Endothelial cell of umbilical vein (primary cell): Measurements from ENCODE around the gene ATP5MG. TPM values are rescaled to one million over a fixed set of nuclear protein-coding genes. Genes with fewer than 3 reads are reported as not detected.

Experiments used
- BruUV-seq: library from RNA; stranded (reverse); fragments of 400-500 nt; replicated peaks from 2 replicates; lab custom pipeline; 2021; lab: Mats Ljungman, UMichigan
- CTCF ChIA-PET: fragments of 300-600, 350-600 bp; sonication (Branson Sonifier 250); formaldehyde crosslinking; loops from one replicate; lab custom pipeline; 2021; ENCODE audit warnings: antibody characterized with exemption, inconsistent platforms; lab: Charles Lee
- POLR2A ChIA-PET: fragments of 300-600, 350-600 bp; sonication (Branson Sonifier 250); formaldehyde crosslinking; loops from one replicate; lab custom pipeline; 2021; ENCODE audit warnings: antibody characterized with exemption, inconsistent platforms; lab: Charles Lee
- DNase-seq: peaks from one replicate; pipeline ENCODE4 v3.0.0-alpha.2; 2011; ENCODE audit warnings: low read depth, low spot score
- FAIRE-seq: peaks from 2 replicates; lab custom pipeline; 2011; peaks lifted over from hg19 to GRCh38; lab: Jason Lieb, UNC
- H2AFZ ChIP-seq: 2 replicates; pipeline ENCODE4 v1.6.0; 2012; ENCODE audit warnings: low read depth, low read length, control low read depth, inconsistent platforms
- H3K27ac ChIP-seq: 2 replicates; pipeline ENCODE4 v1.5.1; 2011; ENCODE audit warnings: low read depth, mild to moderate bottlenecking, control low read depth, low read length, moderate library complexity; ENCODE audit not compliant: insufficient read depth
- H3K27me3 ChIP-seq, 2 experiments: 2 replicates each; pipeline versions ENCODE4 v1.6.0 to v1.6.1; 2011; ENCODE audit warnings: low read length in 2 of 2, mixed read lengths in 1 of 2; ENCODE audit not compliant: control insufficient read depth in 2 of 2, insufficient read depth in 2 of 2
- H3K36me3 ChIP-seq, 2 experiments: 2 replicates in 1 of 2; 3 replicates in 1 of 2; pipeline ENCODE4 v1.5.1; 2011; ENCODE audit warnings: low read length in 2 of 2, mild to moderate bottlenecking in 1 of 2, moderate library complexity in 1 of 2; ENCODE audit not compliant: control insufficient read depth in 2 of 2, insufficient read depth in 2 of 2; ENCODE audit errors: extremely low read depth in 1 of 2
- H3K4me1 ChIP-seq: 3 replicates; pipeline ENCODE4 v1.5.1; 2011; ENCODE audit warnings: mild to moderate bottlenecking, low read length; ENCODE audit not compliant: control insufficient read depth, insufficient read depth; ENCODE audit errors: extremely low read depth
- H3K4me2 ChIP-seq: 2 replicates; pipeline ENCODE4 v1.6.1; 2011; ENCODE audit warnings: low read length, control low read depth, mixed read lengths; ENCODE audit not compliant: insufficient read depth
- H3K4me3 ChIP-seq, 3 experiments: fragments of 200-600 bp in 1 of 3; sonication (generic), shearing (Covaris generic) in 1 of 3; replicated peaks in 1 of 3; 2 replicates each; pipeline ENCODE4 v1.5.1; 2011 to 2016; ENCODE audit warnings: control low read depth in 3 of 3, low read length in 3 of 3, mild to moderate bottlenecking in 2 of 3, inconsistent platforms in 1 of 3, low read depth in 1 of 3, moderate library complexity in 1 of 3; ENCODE audit not compliant: insufficient read depth in 1 of 3
- H3K79me2 ChIP-seq: 2 replicates; pipeline ENCODE4 v1.6.0; 2012; ENCODE audit warnings: low read length, inconsistent platforms; ENCODE audit not compliant: control insufficient read depth, insufficient read depth
- H3K9ac ChIP-seq: replicated peaks from 2 replicates; pipeline ENCODE3; 2011; ENCODE audit warnings: low read length, control low read depth; ENCODE audit not compliant: insufficient read depth; ENCODE audit errors: extremely low read depth
- H3K9me1 ChIP-seq: replicated peaks from 3 replicates; pipeline ENCODE4 v1.6.0; 2011; ENCODE audit warnings: mild to moderate bottlenecking, low read length; ENCODE audit not compliant: control insufficient read depth, insufficient read depth; ENCODE audit errors: extremely low read depth
- H3K9me3 ChIP-seq: replicated peaks from 2 replicates; pipeline ENCODE4 v1.5.1; 2012; ENCODE audit warnings: low read length, inconsistent platforms; ENCODE audit not compliant: control insufficient read depth, insufficient read depth
- H4K20me1 ChIP-seq: replicated peaks from 2 replicates; pipeline ENCODE3; 2011; ENCODE audit warnings: mild to moderate bottlenecking, low read length; ENCODE audit not compliant: control insufficient read depth, insufficient read depth; ENCODE audit errors: extremely low read depth
- CTCF ChIP-seq, 2 donors: IDR thresholded peaks; 1 replicate in 1 of 2; 2 replicates in 1 of 2; pipeline ENCODE4 v1.5.1; 2011; ENCODE audit warnings: low read length in 2 of 2, mild to moderate bottlenecking in 2 of 2, moderate library complexity in 2 of 2, control low read depth in 1 of 2, inconsistent platforms in 1 of 2, low read depth in 1 of 2; ENCODE audit not compliant: insufficient read depth in 1 of 2; ENCODE audit errors: extremely low read depth in 1 of 2
- EZH2 ChIP-seq: IDR thresholded peaks from 2 replicates; pipeline ENCODE4 v1.6.1; 2012; ENCODE audit warnings: borderline replicate concordance, low read depth, mild to moderate bottlenecking, moderate library complexity, low read length, inconsistent platforms; ENCODE audit not compliant: severe bottlenecking
- FOS ChIP-seq: IDR thresholded peaks from 2 replicates; pipeline ENCODE4 v1.6.1; 2011; ENCODE audit warnings: mild to moderate bottlenecking, low read length, moderate library complexity, borderline replicate concordance; ENCODE audit not compliant: insufficient read depth
- GATA2 ChIP-seq: IDR thresholded peaks from 2 replicates; pipeline ENCODE4 v1.7.0; 2011; ENCODE audit warnings: low read depth, mild to moderate bottlenecking, moderate library complexity, mixed read lengths, low read length; ENCODE audit not compliant: insufficient read length, insufficient read depth
- JUN ChIP-seq: IDR thresholded peaks from 2 replicates; pipeline ENCODE4 v1.6.1; 2011; ENCODE audit warnings: borderline replicate concordance, low read depth; ENCODE audit not compliant: insufficient read length, insufficient read depth
- MAX ChIP-seq: IDR thresholded peaks from 2 replicates; pipeline ENCODE4 v1.6.1; 2011; ENCODE audit not compliant: insufficient read depth, insufficient read length
- MYC ChIP-seq: IDR thresholded peaks from one replicate; pipeline ENCODE4 v1.6.1; 2011; ENCODE audit warnings: mild to moderate bottlenecking, low read depth, low read length
- POLR2A ChIP-seq: IDR thresholded peaks from 2 replicates; pipeline ENCODE4 v1.6.1; 2012; ENCODE audit warnings: low read depth, mild to moderate bottlenecking, control low read depth, low read length
- POLR2AphosphoS5 ChIP-seq: IDR thresholded peaks from 2 replicates; pipeline ENCODE4 v1.6.1; 2012; ENCODE audit warnings: low read depth, mild to moderate bottlenecking, control low read depth, low read length, moderate library complexity; ENCODE audit not compliant: insufficient read depth
- dilution Hi-C: fragments of 300-500 bp; cut with MboI; formaldehyde crosslinking; loops from one replicate; pipeline ENCODE4 v1.15.0; 2019; ENCODE audit warnings: low sequenced_read_pairs; ENCODE audit not compliant: extremely low pct_ligation_motif_present
- intact Hi-C: fragments of 100-400 bp; cut with micrococcal nuclease; formaldehyde crosslinking; loops from one replicate; pipeline ENCODE4 v1.10.0; 2022
- polyA plus RNA-seq, 4 experiments: library from polyadenylated mRNA; depleted of rRNA in 3 of 4; stranded (reverse) in 3 of 4; unstranded in 1 of 4; fragments of >200 nt; gene quantifications; 2 replicates each; pipeline versions ENCODE4 v1.2.1 to v1.2.3, GENCODE V29; 2011 to 2012; ENCODE audit warnings: missing spikeins in 1 of 4
- total RNA-seq: library from RNA; stranded (reverse); gene quantifications from 2 replicates; pipeline ENCODE4 v1.2.3, GENCODE V29; 2021

ATP5MG gene
- total and polyA plus RNA-seq, 2 donors (not counting 3 experiments of a cell fraction or from before 2014, with no cell fraction given), result 211 to 439 TPM

- Histone ChIP-seq H2AFZ (no peak overlapping the region), H3K27ac (no peak overlapping the region), H3K4me3 (no peak overlapping the region), H3K4me1 (no peaks in the 10 kb centered on the region), H3K36me3 (peaks cover 21 to 26% of the 10 kb centered on the region in 2 experiments), H3K27me3 (no peaks in the 10 kb centered on the region), H3K9me3 (no peaks in the 10 kb centered on the region), H3K4me2 (no peak overlapping the region), H4K20me1 (no peaks in the 10 kb centered on the region), H3K79me2 (no peaks in the 10 kb centered on the region), H3K9me1 (no peaks in the 10 kb centered on the region), H3K9ac (no peak overlapping the region)
- no TSS peak for BruUV-seq
- TF ChIP-seq POLR2A (no peak), FOS (no peak), EZH2 (no peak)
- dilution Hi-C loops, result no loop called here
- DNase-seq, result no peak
- intact Hi-C loops, result no loop called here
- FAIRE-seq, result no peak
- ChIA-PET POLR2A (no interaction called here), CTCF (no interaction called here)
Measured at GRCh38 chr11:118370774-118371173, 30.6 kb upstream of the ATP5MG start.

- Histone ChIP-seq H3K9ac (no peak overlapping the region), H3K36me3 (peaks cover 23 to 28% of the 10 kb centered on the region in 2 experiments), H3K27ac (no peak overlapping the region), H3K79me2 (no peaks in the 10 kb centered on the region), H3K4me3 (no peak overlapping the region), H3K4me2 (no peak overlapping the region), H3K9me3 (no peaks in the 10 kb centered on the region), H3K9me1 (no peaks in the 10 kb centered on the region), H3K27me3 (no peaks in the 10 kb centered on the region), H3K4me1 (no peaks in the 10 kb centered on the region), H2AFZ (no peak overlapping the region), H4K20me1 (no peaks in the 10 kb centered on the region)
- dilution Hi-C loops (no loop called here), intact Hi-C loops (no loop called here)
- DNase-seq (no peak), FAIRE-seq (no peak)
- ChIA-PET POLR2A (interaction anchor here (0.7 kb wide), 1 partner anchor 12 kb away, joined by 4 read pairs; no protein-coding TSS in a partner anchor), CTCF (interaction anchor here (0.9 kb wide), 1 partner anchor 115 kb away, joined by 3 read pairs; no protein-coding TSS in a partner anchor)
- TF ChIP-seq FOS (no peak), JUN (no peak), EZH2 (no peak), POLR2A (no peak), POLR2AphosphoS5 (no peak), MAX (no peak), GATA2 (no peak), CTCF (IDR thresholded peaks at IDR 0.05; ENCODE audit: extremely low read depth in 1 of 2, insufficient read depth in 1 of 2, low read depth in 1 of 2, low read length in 2 of 2) (no peak), MYC (no peak)
- no TSS peak for BruUV-seq
Measured at GRCh38 chr11:118373263-118373662, 28.1 kb upstream of the ATP5MG start.
